GM18505 (cell line): ENCODE measurements around the gene TNFRSF14.

ENCODE experiments used
- ATAC-seq: cut with Tn5 transposase; IDR thresholded peaks from one replicate; pipeline ENCODE4 v1.9.1; 2021; ENCODE audit not compliant: unreplicated experiment
- POLR2A ChIP-seq: IDR thresholded peaks from 4 replicates; pipeline ENCODE4 v1.6.1; 2011; ENCODE audit warnings: borderline replicate concordance; ENCODE audit not compliant: insufficient read depth, insufficient read length; ENCODE audit errors: extremely low read depth

The TNFRSF14 gene

GRCh38 chr1:2606881-2607621 lies 50.9 kb downstream of the TNFRSF14 start:
- TF ChIP-seq POLR2A, result no peak
- ATAC-seq, result no peak

- TF ChIP-seq POLR2A, result no peak
- no peak for ATAC-seq
Measured at GRCh38 chr1:2607641-2608091, 51.5 kb downstream of the TNFRSF14 start.

GRCh38 chr1:2609319-2610035 lies 53.3 kb downstream of the TNFRSF14 start:
- TF ChIP-seq POLR2A, result no peak
- ATAC-seq, result no peak

GRCh38 chr1:2610036-2610959 lies 54.1 kb downstream of the TNFRSF14 start:
- no peak for TF ChIP-seq POLR2A
- no peak for ATAC-seq

- no peak for TF ChIP-seq POLR2A
- ATAC-seq, result no peak
Measured at GRCh38 chr1:2611031-2611501, 54.9 kb downstream of the TNFRSF14 start.

GRCh38 chr1:2611621-2612437 lies 55.7 kb downstream of the TNFRSF14 start:
- no peak for TF ChIP-seq POLR2A
- ATAC-seq, result no peak

- no peak for TF ChIP-seq POLR2A
- ATAC-seq, result no peak
Measured at GRCh38 chr1:2612591-2613365, 56.6 kb downstream of the TNFRSF14 start.
